Central memory CD4-positive, alpha-beta T cell (primary cell): ENCODE measurements around the gene MAFF.

Experiments used
- DNase-seq: peaks from one replicate; pipeline ENCODE4 v3.0.0; 2022

Gene MAFF

DNA sequence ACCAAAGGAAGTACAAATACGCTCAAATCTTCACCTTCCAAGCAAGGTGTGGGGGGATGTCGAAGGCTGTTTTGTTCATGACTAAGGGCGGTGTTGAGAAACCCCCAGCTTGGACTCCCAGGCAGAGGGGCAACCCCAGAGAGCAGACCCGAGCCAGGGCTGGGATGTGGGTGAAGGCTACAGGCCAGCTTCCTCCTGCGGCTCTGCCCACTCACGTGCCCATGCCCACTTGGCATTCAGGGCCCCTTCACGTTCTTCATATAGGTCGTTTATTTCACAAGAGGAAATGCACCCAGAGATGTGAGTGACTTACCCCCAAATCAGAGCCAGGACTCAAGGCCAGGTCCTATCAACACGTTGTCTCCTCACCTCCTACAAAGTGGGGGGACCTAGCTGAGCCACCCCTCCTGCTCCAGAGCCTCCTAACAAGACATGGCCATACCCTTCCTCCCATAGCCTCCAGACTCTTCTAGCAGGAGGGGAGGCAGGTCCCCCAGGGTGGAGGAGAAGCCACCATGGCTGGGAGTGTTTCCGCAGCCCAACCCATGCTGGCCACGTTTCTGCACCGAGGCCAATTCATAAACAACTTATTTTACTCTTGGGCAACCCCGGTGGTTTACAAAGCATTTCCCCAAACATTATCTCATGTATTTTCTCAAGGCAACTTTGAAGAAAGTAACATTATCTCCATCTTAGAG lies 49.0 kb downstream of the MAFF start:
- DNase-seq = no peak

DNA sequence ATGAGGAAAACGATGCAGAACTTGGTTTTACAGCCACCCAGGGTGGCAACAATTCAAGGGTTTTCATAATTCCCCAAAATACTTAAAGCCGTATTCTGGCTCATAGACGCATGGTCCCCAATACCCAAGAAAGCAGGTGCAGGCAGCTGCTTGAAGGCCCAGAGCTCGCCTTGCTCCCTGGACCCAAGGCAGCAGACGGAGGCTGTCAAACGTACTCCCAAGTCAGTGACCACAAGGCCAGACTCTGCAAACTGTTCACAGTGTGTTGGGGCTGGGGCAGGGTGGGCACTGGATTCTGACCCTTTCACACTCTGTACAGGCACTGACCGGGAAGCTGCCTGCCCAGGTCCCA lies 49.5 kb downstream of the MAFF start:
- DNase-seq = no peak

- no peak for DNase-seq
Measured at GRCh38 chr22:38255697-38256096, 53.9 kb downstream of the MAFF start.

DNA sequence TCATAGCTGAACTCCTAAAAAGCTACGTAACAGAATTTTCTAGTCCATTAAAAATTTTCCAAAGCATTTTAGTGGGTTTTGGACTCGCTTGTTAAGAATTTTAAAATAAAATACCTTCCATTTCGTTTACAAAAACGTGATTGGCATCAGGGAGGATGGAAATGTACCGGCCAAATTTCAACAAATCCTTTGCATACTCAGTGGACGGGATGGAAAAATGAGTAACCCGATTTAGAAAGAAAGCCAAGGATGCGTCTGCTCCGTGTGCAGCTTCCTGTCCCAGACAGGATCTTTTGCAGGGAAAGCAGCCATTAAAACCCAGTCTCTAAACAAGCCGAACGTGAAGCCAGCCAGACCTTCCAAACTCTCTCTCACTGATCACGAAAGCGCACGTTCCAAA lies 55.4 kb downstream of the MAFF start:
- DNase-seq = no peak

- DNase-seq = no peak
Measured at GRCh38 chr22:38257650-38258250, 56.0 kb downstream of the MAFF start.

DNA sequence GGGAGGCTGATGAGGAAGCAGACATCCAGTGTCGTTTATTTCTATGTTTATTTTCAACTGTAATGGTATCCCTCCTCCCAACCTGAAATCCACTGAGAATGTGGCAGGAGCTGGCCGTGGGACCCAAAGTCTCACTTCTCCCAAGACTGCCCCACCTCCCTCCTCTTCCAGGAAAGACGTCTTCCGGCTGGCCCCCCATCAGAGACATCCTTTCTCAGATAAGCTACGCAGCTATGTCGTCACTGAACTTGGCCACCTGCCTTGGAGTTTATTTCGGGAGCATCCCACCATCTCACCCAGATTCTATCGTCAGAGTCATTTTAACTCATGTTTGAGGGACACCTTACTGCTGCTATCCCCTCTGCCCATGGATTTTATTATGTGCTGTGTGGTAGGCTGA lies 57.1 kb downstream of the MAFF start:
- no peak for DNase-seq

DNA sequence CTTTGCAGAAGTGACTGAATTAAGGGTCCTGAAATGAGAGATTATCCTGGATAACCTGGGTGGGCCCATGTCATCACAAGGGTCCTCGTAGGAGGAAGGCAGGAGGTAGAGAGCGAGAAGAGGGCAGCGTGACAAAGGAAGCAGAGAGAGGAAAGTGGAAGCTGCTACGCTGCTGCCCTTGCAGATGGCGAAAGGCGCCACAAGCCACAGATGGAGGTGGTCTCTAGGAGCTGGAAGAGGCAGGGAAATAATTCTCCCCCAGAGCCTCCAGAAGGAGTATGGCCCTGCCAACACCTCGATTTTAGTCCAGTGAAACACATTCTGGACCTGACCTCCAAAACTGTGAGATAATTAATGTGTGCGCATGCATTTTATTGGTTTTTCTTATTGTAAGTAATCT lies 57.6 kb downstream of the MAFF start:
- no peak for DNase-seq

- no peak for DNase-seq
Measured at GRCh38 chr22:38260761-38261681, 59.2 kb downstream of the MAFF start.

DNA sequence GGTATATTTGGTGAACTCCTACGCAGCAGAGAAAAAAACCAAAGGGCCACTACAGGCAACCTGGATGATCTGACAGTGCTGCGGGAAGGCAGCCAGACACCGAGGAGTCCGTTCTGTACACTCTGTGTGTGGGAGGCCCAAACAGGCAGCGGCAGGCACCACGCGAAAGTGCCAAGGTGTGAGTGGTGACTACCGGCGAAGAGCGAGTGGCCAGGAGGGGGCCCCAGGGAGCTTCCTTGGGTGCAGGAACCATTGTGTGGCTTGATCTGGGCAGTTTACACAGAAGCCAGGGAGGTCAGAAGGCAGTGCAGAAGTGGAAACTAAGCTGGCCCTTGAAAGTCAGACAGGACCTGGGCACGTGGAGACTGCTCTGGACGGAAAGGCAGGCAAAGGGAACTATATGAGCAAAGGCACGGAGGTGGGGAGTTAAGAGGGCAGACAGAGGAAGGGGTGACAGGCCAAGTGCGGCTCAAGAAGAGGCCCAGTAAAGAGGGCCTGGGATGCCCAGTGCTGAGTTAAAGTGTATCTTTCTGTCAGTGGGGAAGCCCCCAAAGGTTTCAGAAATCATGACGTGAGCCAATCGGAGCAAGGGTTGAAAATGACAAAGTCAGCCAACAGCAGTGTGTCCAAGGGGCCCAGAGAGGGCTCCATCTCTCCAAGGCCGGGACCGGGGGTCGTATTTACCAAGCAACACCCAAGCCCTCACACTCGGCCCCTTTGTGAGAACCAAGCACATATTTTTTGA lies 60.4 kb downstream of the MAFF start:
- peak; percentile 42 for DNase-seq

- DNase-seq = no peak
Measured at GRCh38 chr22:38264322-38264843, 62.6 kb downstream of the MAFF start.
